Measurements from ENCODE around the gene FAH.
A peak's percentile ranks its signal among the peaks of the same experiment; 100 is the strongest.
"Not testable (repeated sequence)": the region's sequence is repeated elsewhere in the genome, so short reads cannot be mapped to it uniquely, and the experiment has no call there.

FAH gene

GRCh38 chr15:80152896-80153876, at the start of gene FAH:
Gene FAH, plus strand, starts transcription at chr15:80152999. Its CDS starts 56 bp downstream, at chr15:80153055.
- DNase-seq: peak; percentile 24 to 44

DNA sequence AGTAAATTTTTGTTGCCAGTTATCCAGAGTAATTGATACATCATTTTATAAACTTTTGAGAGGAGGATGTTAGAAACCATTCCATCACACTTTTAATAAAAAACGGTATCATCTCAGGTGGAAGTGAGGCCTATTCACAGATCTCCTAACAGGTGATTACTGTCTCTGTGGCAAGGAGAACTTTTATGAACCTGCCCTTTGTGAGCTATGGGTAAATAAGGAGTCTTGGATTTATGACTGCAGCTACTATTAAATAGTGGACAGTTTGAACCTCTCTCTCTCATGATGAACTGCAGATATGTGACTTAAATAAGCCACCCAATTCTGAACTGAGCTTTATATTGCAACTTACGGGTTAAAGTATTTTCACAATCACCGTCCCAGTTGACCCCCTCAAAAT, 47.6 kb upstream of the FAH start:
- DNase-seq: no peak

DNA sequence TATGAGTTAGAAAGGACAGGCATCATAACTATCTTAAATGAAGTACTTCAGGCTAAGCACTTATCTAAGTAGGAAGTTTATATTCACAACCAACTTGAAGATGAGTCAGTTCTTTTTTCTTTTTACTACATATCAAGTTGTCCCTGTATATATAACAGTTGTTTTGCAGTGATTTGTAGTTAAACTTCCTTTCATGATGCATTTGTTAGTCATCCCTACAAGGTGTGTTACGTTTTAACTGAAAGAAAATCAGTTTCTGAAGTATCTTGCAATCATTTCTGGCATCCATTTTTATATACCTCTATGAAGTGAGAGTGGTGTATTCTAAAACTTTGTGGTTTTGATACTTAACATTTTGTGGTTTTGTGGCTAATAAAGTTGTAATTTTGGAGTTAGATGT, 47.2 kb upstream of the FAH start:
- DNase-seq: no peak

DNA sequence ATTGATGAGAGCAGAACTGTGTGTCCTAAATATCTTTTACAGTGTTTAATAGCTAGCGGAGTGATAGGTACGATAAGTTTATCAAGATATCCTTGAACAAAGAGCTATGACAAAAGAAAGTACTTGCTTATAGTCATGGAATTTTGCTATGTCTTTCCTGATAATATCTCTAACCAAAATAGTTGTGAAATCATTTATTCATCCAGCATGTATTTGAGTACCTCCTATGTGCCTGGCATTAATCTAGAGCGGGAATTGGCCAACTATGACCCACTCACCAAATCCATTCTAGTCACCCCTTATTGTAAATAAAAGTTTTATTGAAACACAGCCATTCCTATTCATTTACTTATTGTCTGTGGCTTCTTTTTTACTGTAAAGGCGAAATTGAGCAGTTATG, 46.7 kb upstream of the FAH start:
- DNase-seq: no peak

- no peak for DNase-seq
Observed at GRCh38 chr15:80107204-80107603, 45.6 kb upstream of the FAH start.

GRCh38 chr15:80107774-80108173, 45.0 kb upstream of the FAH start:
- DNase-seq: no peak

DNA sequence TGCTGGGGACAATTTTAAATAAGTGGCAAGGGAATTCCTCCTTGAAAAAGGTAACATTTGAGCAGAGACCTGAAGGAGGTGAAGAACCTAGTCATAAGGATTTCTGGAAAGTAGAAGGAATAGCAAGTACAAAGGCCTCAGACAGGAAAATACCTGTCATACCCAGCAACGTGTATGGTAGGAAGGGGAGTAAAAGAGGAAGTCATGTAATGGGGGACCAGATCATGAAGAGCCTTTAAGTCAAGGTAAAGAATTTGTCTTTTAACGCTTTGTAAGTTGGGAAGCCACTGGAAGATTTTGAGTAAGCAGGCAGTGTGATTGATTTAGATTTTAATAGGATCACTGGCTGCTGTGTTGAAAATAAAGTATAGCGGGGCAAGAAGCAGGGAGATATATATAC, 43.4 kb upstream of the FAH start:
- DNase-seq: no peak

DNA sequence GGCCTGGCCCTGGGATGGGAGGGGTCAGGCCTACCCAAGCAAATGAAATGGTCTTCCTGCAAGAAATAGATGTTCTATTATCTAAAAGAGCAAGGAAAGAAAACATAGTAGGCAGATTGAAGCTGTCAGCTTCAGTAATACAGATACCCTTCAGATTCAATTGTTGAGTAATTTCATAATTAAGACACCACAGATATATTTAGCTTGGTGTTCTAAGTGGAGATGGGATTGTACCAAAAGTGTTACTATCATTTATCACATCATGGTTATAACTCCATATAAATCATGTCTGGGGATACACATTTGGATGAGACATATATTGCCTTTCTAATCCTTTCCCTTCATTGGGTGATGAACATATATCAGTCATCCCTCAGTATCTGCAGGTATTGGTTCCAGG, 41.9 kb upstream of the FAH start:
- no peak for DNase-seq

DNA sequence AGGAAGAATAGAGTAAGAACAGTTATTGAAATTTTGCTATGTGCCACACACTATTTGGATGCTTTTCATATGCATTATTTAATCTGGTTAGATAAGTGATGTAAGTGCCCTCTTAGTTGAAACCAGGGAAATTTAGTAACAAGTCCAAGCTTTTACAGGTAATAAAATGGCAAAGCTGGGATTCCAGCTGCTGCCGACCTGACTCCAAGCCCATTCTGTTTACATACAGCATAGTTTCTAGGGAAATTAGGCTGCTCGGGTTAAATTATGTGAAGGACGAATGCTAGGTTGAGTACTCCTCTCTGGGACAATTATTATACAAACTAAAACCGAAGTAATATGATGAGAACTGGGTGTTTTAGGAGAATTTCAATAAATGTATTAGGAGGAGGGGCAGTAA, 38.7 kb upstream of the FAH start:
- DNase-seq: no peak

- no peak for DNase-seq
Observed at GRCh38 chr15:80115021-80115420, 37.8 kb upstream of the FAH start.

- DNase-seq: no peak
Observed at GRCh38 chr15:80118956-80119355, 33.8 kb upstream of the FAH start.

DNA sequence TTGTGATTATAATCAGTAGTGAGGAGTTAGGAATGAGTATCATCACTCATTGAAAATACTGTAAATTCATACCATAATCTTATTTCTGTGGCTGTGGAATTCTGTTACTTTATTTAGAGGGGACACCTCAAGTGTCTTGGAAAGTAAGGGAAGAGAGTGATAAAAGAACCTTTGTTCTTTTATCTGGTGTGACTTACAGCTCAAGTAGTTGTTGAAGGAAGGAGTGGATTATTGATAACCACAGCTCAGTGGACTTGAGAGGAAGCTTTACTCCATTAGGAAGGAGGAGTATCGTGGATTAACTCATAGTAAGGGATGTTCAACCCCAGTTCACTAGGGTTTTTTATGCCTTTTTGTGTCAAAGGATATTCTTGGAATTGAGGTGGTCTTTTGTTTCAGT, 32.2 kb upstream of the FAH start:
- DNase-seq: no peak

DNA sequence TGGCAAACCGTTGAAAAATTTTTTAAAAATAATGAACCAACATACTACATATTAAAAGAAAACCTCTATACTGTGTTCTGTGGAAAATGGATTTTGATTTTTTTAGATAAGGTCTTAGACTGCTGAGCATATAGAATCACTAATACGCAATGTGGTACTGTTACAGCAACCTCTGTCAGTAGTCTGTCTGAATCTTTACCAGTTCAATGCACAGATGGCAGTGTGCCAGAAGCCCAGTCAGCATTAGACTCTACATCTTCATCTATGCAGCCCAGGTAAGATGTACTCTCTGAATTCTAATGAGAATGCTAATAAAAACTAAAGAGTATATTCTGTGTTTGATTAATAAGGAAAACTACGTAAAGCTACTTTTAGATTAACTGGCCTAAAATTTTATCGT, 31.3 kb upstream of the FAH start:
- no peak for DNase-seq

- no peak for DNase-seq
Observed at GRCh38 chr15:80123034-80123433, 29.8 kb upstream of the FAH start.

GRCh38 chr15:80127253-80127652, 25.5 kb upstream of the FAH start:
- DNase-seq: not testable (repeated sequence)

DNA sequence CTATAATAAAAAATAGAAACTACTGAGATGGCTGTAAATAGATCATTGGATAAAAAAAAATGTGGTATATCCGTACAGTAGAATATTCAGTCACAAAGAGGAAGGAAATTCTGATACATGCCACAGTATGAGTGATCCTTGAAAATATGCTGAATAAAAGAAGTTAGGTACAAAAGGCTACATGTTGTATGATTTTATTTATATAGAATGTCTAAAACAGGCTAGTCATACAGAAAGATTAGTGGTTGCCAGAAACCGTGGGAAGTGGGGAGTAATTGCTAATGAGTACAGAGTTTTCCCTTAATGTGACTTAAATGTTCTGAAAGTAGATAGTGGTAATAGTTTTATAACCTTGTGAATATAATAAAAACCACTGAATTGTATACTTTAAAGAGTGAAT, 24.9 kb upstream of the FAH start:
- DNase-seq: no peak

GRCh38 chr15:80132382-80132781, 20.4 kb upstream of the FAH start:
- no peak for DNase-seq

- DNase-seq: no peak
Observed at GRCh38 chr15:80136854-80137253, 15.9 kb upstream of the FAH start.

- no peak for DNase-seq
Observed at GRCh38 chr15:80138961-80139360, 13.8 kb upstream of the FAH start.

GRCh38 chr15:80140909-80141308, 11.9 kb upstream of the FAH start:
- DNase-seq: no peak

DNA sequence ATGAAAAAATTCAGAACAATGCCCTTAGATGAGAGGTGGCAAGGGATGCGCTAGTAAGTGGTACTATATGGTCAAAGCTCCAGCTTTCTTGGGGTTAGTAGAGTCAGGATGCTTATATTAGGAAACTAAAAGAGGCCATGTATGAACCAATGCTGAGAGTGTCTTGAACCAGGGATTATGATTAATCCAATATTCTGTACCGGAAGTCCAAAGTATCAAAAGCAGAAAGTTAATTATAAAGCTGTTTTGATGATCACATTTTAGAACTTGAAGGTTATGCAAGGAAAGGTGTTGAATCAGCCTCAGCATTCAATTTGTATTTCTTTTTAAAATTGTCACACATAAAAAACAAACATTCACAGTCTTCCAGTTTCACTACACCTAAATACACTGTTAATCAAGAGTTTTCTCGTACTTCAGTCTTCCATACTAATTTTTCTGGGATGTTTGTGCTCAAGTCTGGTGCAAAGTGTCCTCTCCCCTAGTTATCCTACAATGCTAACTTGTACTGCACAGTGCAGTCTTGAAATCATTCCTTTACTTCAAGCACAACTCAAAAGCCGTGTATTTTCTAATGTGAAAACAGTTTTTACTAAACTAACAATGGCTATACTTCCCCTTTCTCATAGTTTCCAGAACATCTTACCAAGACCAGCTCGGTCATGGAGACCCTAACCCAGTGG, 10.7 kb upstream of the FAH start:
- DNase-seq: no peak

- no peak for DNase-seq
Observed at GRCh38 chr15:80142646-80143045, 10.2 kb upstream of the FAH start.

DNA sequence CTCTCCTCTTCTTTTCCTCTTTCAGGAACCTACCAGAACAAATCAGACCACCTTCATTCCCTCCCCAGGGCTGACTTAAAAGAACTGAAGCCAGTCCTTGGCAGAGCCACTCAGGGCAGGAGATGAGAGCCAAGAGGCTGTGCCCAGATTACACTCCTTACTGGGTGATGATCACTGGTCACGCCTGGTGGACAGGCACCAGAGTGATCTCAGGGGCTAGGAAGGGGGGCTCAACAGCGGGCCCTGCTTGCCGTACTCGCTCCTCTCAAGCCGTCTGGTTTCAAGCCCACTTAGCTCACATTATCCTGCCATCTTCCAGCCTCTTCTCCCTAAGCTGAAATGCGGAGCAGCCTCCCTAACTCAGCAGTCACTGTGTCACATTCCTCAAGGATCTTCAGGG, 1.7 kb upstream of the FAH start:
- DNase-seq: no peak

DNA sequence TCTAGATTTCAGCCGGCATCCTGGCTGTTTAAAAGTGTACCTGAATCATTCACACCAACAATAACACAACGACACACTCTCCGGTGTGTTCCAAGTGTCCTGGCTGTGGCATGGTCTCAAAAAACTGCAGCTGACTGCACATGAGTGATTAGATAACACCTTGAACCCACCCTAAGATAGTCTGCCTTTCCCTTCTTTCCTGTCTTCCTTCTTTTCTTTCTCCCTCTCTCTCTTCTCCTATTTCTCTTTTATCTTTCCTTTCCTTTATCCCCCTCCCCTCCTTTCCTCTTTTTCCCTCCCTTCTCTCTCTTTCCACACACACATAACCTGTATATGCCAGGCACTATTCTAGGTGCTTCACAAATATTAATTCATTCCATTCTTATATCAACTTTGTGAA, 1.2 kb upstream of the FAH start:
- no peak for DNase-seq
